HL-60 (cell line): ENCODE data around the gene HSPA1L.

Source experiments
- GABPA ChIP-seq: IDR thresholded peaks from 2 replicates; pipeline ENCODE4 v1.6.1; 2012; ENCODE audit warnings: low read depth
- POLR2AphosphoS5 ChIP-seq: IDR thresholded peaks from 2 replicates; pipeline ENCODE4 v1.6.1; 2012; ENCODE audit warnings: low read depth
- REST ChIP-seq: IDR thresholded peaks from 2 replicates; pipeline ENCODE4 v1.6.1; 2012; ENCODE audit warnings: low read depth; ENCODE audit not compliant: insufficient replicate concordance
- SPI1 ChIP-seq: IDR thresholded peaks from 2 replicates; pipeline ENCODE4 v1.6.1; 2012; ENCODE audit warnings: low read depth, mild to moderate bottlenecking, borderline replicate concordance
- TF ChIP-seq, protein P1 (sequence below): IDR thresholded peaks from one replicate; pipeline ENCODE4 v1.5.1; 2011; ENCODE audit warnings: low read length, control low read depth, inconsistent platforms; ENCODE audit not compliant: insufficient read depth

DNA sequence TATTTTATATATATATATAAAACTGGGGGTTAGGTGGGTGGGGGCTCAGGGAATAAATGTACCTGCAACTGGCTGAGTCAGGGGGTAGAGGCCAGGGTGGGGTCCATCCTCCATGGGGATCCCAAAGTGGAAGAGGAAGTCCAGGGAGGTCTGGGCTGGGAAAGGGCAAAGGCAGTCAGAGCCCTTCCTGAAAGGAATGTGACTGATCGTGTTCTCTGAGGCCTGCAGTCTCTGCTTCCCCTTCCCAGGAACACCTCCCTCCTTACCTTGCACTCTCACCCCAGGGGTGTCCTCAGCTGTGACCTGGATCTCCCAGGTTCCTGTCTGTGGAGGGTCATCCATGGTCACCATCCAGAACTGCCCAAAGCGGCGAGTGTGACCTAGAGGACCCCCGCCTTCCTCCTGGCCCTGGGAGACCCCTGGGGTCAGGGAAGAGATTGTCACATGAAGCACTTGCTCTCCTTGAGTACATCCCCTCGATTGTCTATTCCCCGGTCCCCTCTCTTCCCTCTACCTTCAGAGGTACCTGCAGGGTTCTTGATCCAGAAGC is 47.9 kb downstream of the HSPA1L start:
- TF ChIP-seq, protein P1, sequence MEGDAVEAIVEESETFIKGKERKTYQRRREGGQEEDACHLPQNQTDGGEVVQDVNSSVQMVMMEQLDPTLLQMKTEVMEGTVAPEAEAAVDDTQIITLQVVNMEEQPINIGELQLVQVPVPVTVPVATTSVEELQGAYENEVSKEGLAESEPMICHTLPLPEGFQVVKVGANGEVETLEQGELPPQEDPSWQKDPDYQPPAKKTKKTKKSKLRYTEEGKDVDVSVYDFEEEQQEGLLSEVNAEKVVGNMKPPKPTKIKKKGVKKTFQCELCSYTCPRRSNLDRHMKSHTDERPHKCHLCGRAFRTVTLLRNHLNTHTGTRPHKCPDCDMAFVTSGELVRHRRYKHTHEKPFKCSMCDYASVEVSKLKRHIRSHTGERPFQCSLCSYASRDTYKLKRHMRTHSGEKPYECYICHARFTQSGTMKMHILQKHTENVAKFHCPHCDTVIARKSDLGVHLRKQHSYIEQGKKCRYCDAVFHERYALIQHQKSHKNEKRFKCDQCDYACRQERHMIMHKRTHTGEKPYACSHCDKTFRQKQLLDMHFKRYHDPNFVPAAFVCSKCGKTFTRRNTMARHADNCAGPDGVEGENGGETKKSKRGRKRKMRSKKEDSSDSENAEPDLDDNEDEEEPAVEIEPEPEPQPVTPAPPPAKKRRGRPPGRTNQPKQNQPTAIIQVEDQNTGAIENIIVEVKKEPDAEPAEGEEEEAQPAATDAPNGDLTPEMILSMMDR = no peak
- no peak for TF ChIP-seq POLR2AphosphoS5
- no peak for TF ChIP-seq REST
- no peak for TF ChIP-seq GABPA
- no peak for TF ChIP-seq SPI1
